Upper lobe of left lung (tissue), 4 donors: ENCODE results near the gene ERICH6B.

Experiments
- CTCF ChIP-seq, 6 experiments: fragments of 450-650 bp in 4 of 6; fragments of 200-600 bp in 2 of 6; sonication (generic) in 2 of 6; IDR thresholded peaks; one replicate each; pipeline ENCODE4 v1.5.1; 2016 to 2019; ENCODE audit warnings: antibody characterized with exemption in 6 of 6
- EP300 ChIP-seq, 4 donors: sonication (generic); formaldehyde crosslinking; IDR thresholded peaks; one replicate each; pipeline ENCODE4 v1.5.1; 2017; ENCODE audit warnings: antibody characterized with exemption in 4 of 4, control low read depth in 2 of 4
- POLR2A ChIP-seq, 4 donors: fragments of 450-650 bp; IDR thresholded peaks; one replicate each; pipeline ENCODE4 v1.5.1; 2016 to 2017; ENCODE audit warnings: antibody characterized with exemption in 4 of 4, mild to moderate bottlenecking in 2 of 4
- POLR2AphosphoS5 ChIP-seq, 2 donors: sonication (generic); formaldehyde crosslinking; IDR thresholded peaks; one replicate each; pipeline ENCODE4 v1.5.1; 2017; ENCODE audit warnings: antibody characterized with exemption in 2 of 2

GRCh38 chr13:45604892-45605291 lies 10.6 kb downstream of the ERICH6B start:
- TF ChIP-seq POLR2A (IDR thresholded peaks at IDR 0.05) (no peak), CTCF (IDR thresholded peaks at IDR 0.05) (no peak), EP300 (IDR thresholded peaks at IDR 0.05) (no peak), POLR2AphosphoS5 (IDR thresholded peaks at IDR 0.05) (no peak)
